H9 (cell line): ENCODE results near the gene PKD2L2. TPM values are rescaled to one million over a fixed set of nuclear protein-coding genes. Genes with fewer than 3 reads are reported as not detected.

Experiments used
- DNase-seq: peaks from one replicate; pipeline ENCODE4 v3.0.0-alpha.2; 2017
- H2AFZ ChIP-seq: one replicate; pipeline ENCODE4 v1.6.1; 2013; ENCODE audit warnings: mild to moderate bottlenecking, low read length, control low read depth, moderate library complexity
- H2AK5ac ChIP-seq: 2 replicates; pipeline ENCODE4 v1.6.1; 2013; ENCODE audit warnings: low read length, control low read depth, mixed read lengths; ENCODE audit not compliant: insufficient read length
- H2BK120ac ChIP-seq: one replicate; pipeline ENCODE4 v1.6.1; 2013; ENCODE audit warnings: low read depth, mild to moderate bottlenecking, low read length, control low read depth, inconsistent platforms; ENCODE audit not compliant: poor library complexity, severe bottlenecking
- H2BK12ac ChIP-seq: 2 replicates; pipeline ENCODE4 v1.6.1; 2013; ENCODE audit warnings: low read length, control low read depth, mixed read lengths, low read depth; ENCODE audit not compliant: insufficient read length
- H2BK15ac ChIP-seq: 2 replicates; pipeline ENCODE4 v1.6.1; 2013; ENCODE audit warnings: low read depth, low read length, control low read depth
- H2BK20ac ChIP-seq: one replicate; pipeline ENCODE4 v1.6.1; 2013; ENCODE audit warnings: low read depth, mild to moderate bottlenecking, low read length, control low read depth, inconsistent platforms; ENCODE audit not compliant: poor library complexity, severe bottlenecking
- H2BK5ac ChIP-seq: 2 replicates; pipeline ENCODE4 v1.6.1; 2013; ENCODE audit warnings: low read length, control low read depth, mixed read lengths; ENCODE audit not compliant: insufficient read length
- H3K14ac ChIP-seq: 2 replicates; pipeline ENCODE4 v1.6.1; 2013; ENCODE audit warnings: low read length, control low read depth; ENCODE audit not compliant: insufficient read depth
- H3K18ac ChIP-seq: 2 replicates; pipeline ENCODE4 v1.6.1; 2013; ENCODE audit warnings: low read depth, mild to moderate bottlenecking, mixed read lengths, low read length, control low read depth; ENCODE audit not compliant: insufficient read length
- H3K23ac ChIP-seq: 2 replicates; pipeline ENCODE4 v1.6.1; 2013; ENCODE audit warnings: low read length, control low read depth, mixed read lengths, low read depth; ENCODE audit not compliant: insufficient read length
- H3K23me2 ChIP-seq: 2 replicates; pipeline ENCODE4 v1.6.1; 2013; ENCODE audit warnings: low read depth, mild to moderate bottlenecking, mixed read lengths, low read length, control low read depth; ENCODE audit not compliant: insufficient read length, poor library complexity, severe bottlenecking
- H3K27ac ChIP-seq: 2 replicates; pipeline ENCODE4 v1.5.1; 2013; ENCODE audit warnings: low read length, control low read depth, mixed read lengths, low read depth; ENCODE audit not compliant: insufficient read length
- H3K27me3 ChIP-seq: 2 replicates; pipeline ENCODE4 v1.6.1; 2013; ENCODE audit warnings: low read length, control low read depth, inconsistent platforms; ENCODE audit not compliant: insufficient read depth
- H3K4ac ChIP-seq: 2 replicates; pipeline ENCODE4 v1.6.1; 2013; ENCODE audit warnings: low read depth, mild to moderate bottlenecking, control low read depth, inconsistent platforms, low read length, moderate library complexity
- H3K4me1 ChIP-seq: 2 replicates; pipeline ENCODE4 v1.6.1; 2013; ENCODE audit warnings: low read length, control low read depth, inconsistent platforms; ENCODE audit not compliant: insufficient read depth
- H3K4me2 ChIP-seq: 2 replicates; pipeline ENCODE4 v1.6.1; 2013; ENCODE audit warnings: low read length, control low read depth, mixed read lengths; ENCODE audit not compliant: insufficient read length, insufficient read depth
- H3K56ac ChIP-seq: 2 replicates; pipeline ENCODE4 v1.6.1; 2013; ENCODE audit warnings: low read depth, mild to moderate bottlenecking, mixed read lengths, low read length, control low read depth; ENCODE audit not compliant: insufficient read length
- H3K79me1 ChIP-seq: 2 replicates; pipeline ENCODE4 v1.6.1; 2013; ENCODE audit warnings: low read depth, mild to moderate bottlenecking, moderate library complexity, low read length, control low read depth, inconsistent platforms; ENCODE audit not compliant: insufficient read depth, poor library complexity, severe bottlenecking
- H3K79me2 ChIP-seq: 2 replicates; pipeline ENCODE4 v1.6.1; 2013; ENCODE audit warnings: low read length, control low read depth, inconsistent platforms; ENCODE audit not compliant: insufficient read depth
- H3K9ac ChIP-seq: 2 replicates; pipeline ENCODE4 v1.6.1; 2013; ENCODE audit warnings: low read length, control low read depth, mixed read lengths; ENCODE audit not compliant: insufficient read length; ENCODE audit errors: extremely low read depth
- H3K9me3 ChIP-seq: one replicate; pipeline ENCODE4 v1.6.1; 2013; ENCODE audit warnings: low read depth, low read length, inconsistent platforms; ENCODE audit not compliant: control insufficient read depth
- H3T11ph ChIP-seq: one replicate; pipeline ENCODE4 v1.6.1; 2013; ENCODE audit warnings: mild to moderate bottlenecking, low read length, control low read depth, inconsistent platforms
- H4K20me1 ChIP-seq: one replicate; pipeline ENCODE4 v1.6.1; 2013; ENCODE audit not compliant: control insufficient read depth, insufficient read length, insufficient read depth
- H4K5ac ChIP-seq: 2 replicates; pipeline ENCODE4 v1.6.1; 2013; ENCODE audit warnings: low read depth, mild to moderate bottlenecking, mixed read lengths, low read length, control low read depth; ENCODE audit not compliant: insufficient read length
- H4K8ac ChIP-seq: replicated peaks from 2 replicates; pipeline ENCODE4 v1.6.1; 2013; ENCODE audit warnings: low read length, control low read depth, mixed read lengths, low read depth; ENCODE audit not compliant: insufficient read length
- H4K91ac ChIP-seq: 2 replicates; pipeline ENCODE4 v1.6.1; 2013; ENCODE audit warnings: low read depth, mild to moderate bottlenecking, moderate library complexity, mixed read lengths, low read length, control low read depth; ENCODE audit not compliant: insufficient read length
- H3K27ac Mint-ChIP-seq, 3 experiments: 2 replicates in 2 of 3; 3 replicates in 1 of 3; pipeline ENCODE4 v1.8.0; 2020 to 2021; ENCODE audit warnings: mixed read lengths in 3 of 3, mild to moderate bottlenecking in 1 of 3, moderate library complexity in 1 of 3
- H3K27me3 Mint-ChIP-seq: 2 replicates; pipeline ENCODE4 v1.8.0; 2021; ENCODE audit warnings: low read depth, mild to moderate bottlenecking, moderate library complexity, mixed read lengths
- H3K36me3 Mint-ChIP-seq, 3 experiments: 2 replicates in 2 of 3; 3 replicates in 1 of 3; pipeline ENCODE4 v1.8.0; 2020 to 2021; ENCODE audit warnings: low read depth in 3 of 3, mixed read lengths in 3 of 3; ENCODE audit not compliant: insufficient read depth in 1 of 3
- H3K4me1 Mint-ChIP-seq, 2 experiments: 2 replicates each; pipeline ENCODE4 v1.8.0; 2020; ENCODE audit warnings: mixed read lengths in 2 of 2
- H3K4me3 Mint-ChIP-seq, 2 experiments: 2 replicates in 1 of 2; 3 replicates in 1 of 2; pipeline ENCODE4 v1.8.0; 2020 to 2021; ENCODE audit warnings: mild to moderate bottlenecking in 2 of 2, mixed read lengths in 2 of 2, moderate library complexity in 1 of 2
- H3K9me3 Mint-ChIP-seq, 2 experiments: 2 replicates in 1 of 2; 3 replicates in 1 of 2; pipeline ENCODE4 v1.8.0; 2020; ENCODE audit warnings: mild to moderate bottlenecking in 2 of 2, mixed read lengths in 2 of 2, moderate library complexity in 1 of 2
- CTCF ChIP-seq: fragments of 200-600 bp; sonication (generic); conservative IDR thresholded peaks from 3 replicates; pipeline ENCODE4 v1.8.0; 2021; ENCODE audit warnings: antibody characterized with exemption, mild to moderate bottlenecking
- WGBS: extraction: QIAGEN DNeasy Blood & Tissue Kit; methylation state at CpG from one replicate; pipeline ENCODE4 v1.1.7; 2013; ENCODE audit warnings: missing lambda C conversion rate, low lambda C conversion rate, mixed read lengths; ENCODE audit not compliant: insufficient read length; ENCODE audit errors: extremely low coverage; 5-methylcytosine and 5-hydroxymethylcytosine counted together
- total RNA-seq: library from RNA; stranded (reverse); gene quantifications from 2 replicates; pipeline ENCODE4 v1.2.1, GENCODE V29; 2021

The PKD2L2 gene
- total RNA-seq, 1 experiment from 2014 or later: not detected

GRCh38 chr5:137866541-137867388 lies 22.5 kb upstream of the PKD2L2 start:
- no peaks in the 10 kb centered on the region for H3K36me3 Mint-ChIP-seq
- no peak overlapping the region for H3K4me2 ChIP-seq
- H3K23ac ChIP-seq: no peak overlapping the region
- H4K8ac ChIP-seq: no peak overlapping the region
- no peak overlapping the region for H2AFZ ChIP-seq
- H2BK120ac ChIP-seq: no peak overlapping the region
- H3K27ac Mint-ChIP-seq: no peak overlapping the region
- H3K79me2 ChIP-seq: no peaks in the 10 kb centered on the region
- no peak overlapping the region for H2AK5ac ChIP-seq
- H2BK15ac ChIP-seq: no peak overlapping the region
- H3K9ac ChIP-seq: no peak overlapping the region
- H3K27ac ChIP-seq: no peak overlapping the region
- no peak overlapping the region for H3K4me3 Mint-ChIP-seq
- peaks cover 2% of the 10 kb centered on the region for H3K27me3 Mint-ChIP-seq
- no peak overlapping the region for H2BK20ac ChIP-seq
- no peaks in the 10 kb centered on the region; a peak in 1 of 5 replicates for H3K9me3 Mint-ChIP-seq
- no peak overlapping the region for H3K14ac ChIP-seq
- no peak overlapping the region for H3K18ac ChIP-seq
- H3K79me1 ChIP-seq: no peaks in the 10 kb centered on the region
- no peak for DNase-seq
- H4K5ac ChIP-seq: no peak overlapping the region
- peaks cover 0 to 3% of the 10 kb centered on the region in 2 experiments; a peak in 1 of 4 replicates for H3K4me1 Mint-ChIP-seq
- H3T11ph ChIP-seq: no peak overlapping the region
- no peak for TF ChIP-seq CTCF
- H2BK5ac ChIP-seq: no peak overlapping the region
- H3K56ac ChIP-seq: no peak overlapping the region
- no peaks in the 10 kb centered on the region for H3K27me3 ChIP-seq
- H2BK12ac ChIP-seq: no peak overlapping the region
- no peaks in the 10 kb centered on the region for H3K4me1 ChIP-seq
- no CpG with 5 or more reads among the region's 4 CpGs for WGBS
- no peak overlapping the region for H4K91ac ChIP-seq
- H3K23me2 ChIP-seq: no peaks in the 10 kb centered on the region
- no peaks in the 10 kb centered on the region for H4K20me1 ChIP-seq
- H3K4ac ChIP-seq: no peak overlapping the region
- H3K9me3 ChIP-seq: no peaks in the 10 kb centered on the region
